ENCODE data around the gene RNF13.
"Not testable (repeated sequence)": the region's sequence is repeated elsewhere in the genome, so short reads cannot be mapped to it uniquely, and the experiment has no call there.

The RNF13 gene

GRCh38 chr3:149901770-149902169, 88.8 kb downstream of the RNF13 start:
- DNase-seq = no peak

GRCh38 chr3:149902498-149903139, 89.6 kb downstream of the RNF13 start:
- peak; percentile 6 for DNase-seq

- no peak for DNase-seq
Measured at GRCh38 chr3:149906036-149906435, 93.0 kb downstream of the RNF13 start.

- DNase-seq = no peak
Measured at GRCh38 chr3:149908424-149908957, 95.5 kb downstream of the RNF13 start.

- no peak for DNase-seq
Measured at GRCh38 chr3:149909923-149910322, 96.9 kb downstream of the RNF13 start.

GRCh38 chr3:149917124-149917667, 104.2 kb downstream of the RNF13 start:
- DNase-seq = peak; percentile 18

- no peak for DNase-seq
Measured at GRCh38 chr3:149919509-149919908, 106.5 kb downstream of the RNF13 start.

- DNase-seq = no peak
Measured at GRCh38 chr3:149920119-149920518, 107.1 kb downstream of the RNF13 start.

GRCh38 chr3:149933008-149933407, 120.0 kb downstream of the RNF13 start:
- DNase-seq = no peak

GRCh38 chr3:149933858-149934257, 120.8 kb downstream of the RNF13 start:
- no peak for DNase-seq

GRCh38 chr3:149934524-149934923, 121.5 kb downstream of the RNF13 start:
- peak; percentile 15 for DNase-seq

- DNase-seq = peak; percentile 24
Measured at GRCh38 chr3:149936812-149937230, 123.8 kb downstream of the RNF13 start.

- not testable (repeated sequence) for DNase-seq
Measured at GRCh38 chr3:149938392-149939055, 125.5 kb downstream of the RNF13 start.

GRCh38 chr3:149941186-149941585, 128.2 kb downstream of the RNF13 start:
- DNase-seq = no peak

GRCh38 chr3:149941946-149942345, 128.9 kb downstream of the RNF13 start:
- no peak for DNase-seq

GRCh38 chr3:149942409-149942808, 129.4 kb downstream of the RNF13 start:
- DNase-seq = no peak

- not testable (repeated sequence) for DNase-seq
Measured at GRCh38 chr3:149943966-149944365, 131.0 kb downstream of the RNF13 start.

- peak; percentile 72 for DNase-seq
Measured at GRCh38 chr3:149947231-149947630, 134.2 kb downstream of the RNF13 start.

- no peak for DNase-seq
Measured at GRCh38 chr3:149949181-149949580, 136.2 kb downstream of the RNF13 start.

- no peak for DNase-seq
Measured at GRCh38 chr3:149954812-149955211, 141.8 kb downstream of the RNF13 start.

- no peak for DNase-seq
Measured at GRCh38 chr3:149955449-149955848, 142.4 kb downstream of the RNF13 start.

- DNase-seq = no peak
Measured at GRCh38 chr3:149957361-149958125, 144.5 kb downstream of the RNF13 start.

- DNase-seq = peak; percentile 19
Measured at GRCh38 chr3:149958171-149958796, 145.3 kb downstream of the RNF13 start.

Measured in inflammatory macrophage treated with lipopolysaccharide for 4 hours (primary cell).